Measurements from ENCODE around the gene KRTAP26-1. TPM values are rescaled to one million over a fixed set of nuclear protein-coding genes. Genes with fewer than 3 reads are reported as not detected.

The KRTAP26-1 gene
- total RNA-seq, 1 experiment from 2014 or later, result not detected

- intact Hi-C loops (cut with micrococcal nuclease; ENCODE audit: unreplicated experiment), result no loop called here
- Mint-ChIP-seq H3K9me3 (ENCODE audit: low read depth, unreplicated experiment) (peaks cover 2% of the 10 kb centered on the region), H3K4me3 (ENCODE audit: low read depth, unreplicated experiment) (no peak overlapping the region), H3K4me1 (ENCODE audit: low read depth, unreplicated experiment) (no peaks in the 10 kb centered on the region), H3K27ac (ENCODE audit: unreplicated experiment) (no peak overlapping the region), H3K36me3 (ENCODE audit: insufficient read depth, unreplicated experiment) (no peaks in the 10 kb centered on the region), H3K27me3 (ENCODE audit: unreplicated experiment) (peaks cover 9% of the 10 kb centered on the region)
- BruUV-seq (replicated peaks), result no TSS peak
- TF ChIP-seq CTCF (IDR thresholded peaks at IDR 0.05; ENCODE audit: unreplicated experiment), result no peak
- DNase-seq, result no peak
- CTCF ChIA-PET, result no interaction called here
Measured at GRCh38 chr21:30349572-30349971, 29.5 kb upstream of the KRTAP26-1 start.

GRCh38 chr21:30348506-30348905, 28.4 kb upstream of the KRTAP26-1 start, which contains the start of gene KRTAP23-1:
KRTAP23-1 (minus strand) TSS chr21:30348606; CDS start chr21:30348606, 0 bp downstream.
- Mint-ChIP-seq H3K4me1 (ENCODE audit: low read depth, unreplicated experiment) (no peaks in the 10 kb centered on the region), H3K27me3 (ENCODE audit: unreplicated experiment) (no peaks in the 10 kb centered on the region), H3K27ac (ENCODE audit: unreplicated experiment) (no peak within 1 kb of the TSS), H3K4me3 (ENCODE audit: low read depth, unreplicated experiment) (no peak within 1 kb of the TSS), H3K36me3 (ENCODE audit: insufficient read depth, unreplicated experiment) (no peaks in the 10 kb centered on the region), H3K9me3 (ENCODE audit: low read depth, unreplicated experiment) (no peaks in the 10 kb centered on the region)
- intact Hi-C loops (cut with micrococcal nuclease; ENCODE audit: unreplicated experiment), result no loop called here
- CTCF ChIA-PET, result interaction anchor here (0.6 kb wide), 1 partner anchor 165 kb away, joined by 3 read pairs; no protein-coding TSS in a partner anchor
- BruUV-seq (replicated peaks), result no TSS peak
- TF ChIP-seq CTCF (IDR thresholded peaks at IDR 0.05; ENCODE audit: unreplicated experiment), result no peak
- no peak for DNase-seq

GRCh38 chr21:30345014-30345413, 24.9 kb upstream of the KRTAP26-1 start:
- Mint-ChIP-seq H3K36me3 (ENCODE audit: insufficient read depth, unreplicated experiment) (no peaks in the 10 kb centered on the region), H3K9me3 (ENCODE audit: low read depth, unreplicated experiment) (no peaks in the 10 kb centered on the region), H3K27ac (ENCODE audit: unreplicated experiment) (no peak overlapping the region), H3K4me3 (ENCODE audit: low read depth, unreplicated experiment) (no peak overlapping the region), H3K4me1 (ENCODE audit: low read depth, unreplicated experiment) (no peaks in the 10 kb centered on the region), H3K27me3 (ENCODE audit: unreplicated experiment) (no peaks in the 10 kb centered on the region)
- no peak for TF ChIP-seq CTCF (IDR thresholded peaks at IDR 0.05; ENCODE audit: unreplicated experiment)
- intact Hi-C loops (cut with micrococcal nuclease; ENCODE audit: unreplicated experiment), result no loop called here
- DNase-seq, result no peak
- BruUV-seq (replicated peaks), result no TSS peak
- CTCF ChIA-PET, result no interaction called here

- intact Hi-C loops (cut with micrococcal nuclease; ENCODE audit: unreplicated experiment), result loop anchor here (1.0 kb wide), 1 partner anchor 745 kb away; no protein-coding TSS in a partner anchor
- Mint-ChIP-seq H3K4me1 (ENCODE audit: low read depth, unreplicated experiment) (no peaks in the 10 kb centered on the region), H3K4me3 (ENCODE audit: low read depth, unreplicated experiment) (no peak overlapping the region), H3K27me3 (ENCODE audit: unreplicated experiment) (no peaks in the 10 kb centered on the region), H3K36me3 (ENCODE audit: insufficient read depth, unreplicated experiment) (no peaks in the 10 kb centered on the region), H3K9me3 (ENCODE audit: low read depth, unreplicated experiment) (no peaks in the 10 kb centered on the region), H3K27ac (ENCODE audit: unreplicated experiment) (no peak overlapping the region)
- BruUV-seq (replicated peaks), result no TSS peak
- DNase-seq, result peak; percentile 33
- CTCF ChIA-PET, result no interaction called here
- peak; percentile 71 for TF ChIP-seq CTCF (IDR thresholded peaks at IDR 0.05; ENCODE audit: unreplicated experiment)
Measured at GRCh38 chr21:30340714-30341573, 20.8 kb upstream of the KRTAP26-1 start.

Data from Calu3 (cell line).